Posterior vena cava (tissue), 2 donors: ENCODE measurements around the gene CARMIL3. TPM values are rescaled to one million over a fixed set of nuclear protein-coding genes. Genes with fewer than 3 reads are reported as not detected.
A peak's percentile ranks its signal among the peaks of the same experiment; 100 is the strongest.
"Not testable (repeated sequence)": the region's sequence is repeated elsewhere in the genome, so short reads cannot be mapped to it uniquely, and the experiment has no call there.

Experiments used
- DNase-seq: peaks from one replicate; pipeline ENCODE4 v3.0.0-alpha.2; 2020; ENCODE audit warnings: low spot score
- intact Hi-C, 2 donors: fragments of 100-400 bp; cut with DNase I; formaldehyde crosslinking; loops; one replicate each; pipeline versions ENCODE4 v1.14.1 to v1.14.2; 2022 to 2023
- long read RNA-seq, 2 donors: library from polyadenylated mRNA; unstranded; transcript quantifications; one replicate each; pipeline ENCODE4 v2.0.0, GENCODE V29; 2020 to 2021
- total RNA-seq, 2 donors: library from RNA; stranded (reverse); fragmentation: NEBNext Ultra II Directional; extraction: Animal tissue kit (Norgen Biotek cat#: 25700); gene quantifications; one replicate each; pipeline ENCODE4 v1.2.1, GENCODE V29; 2021
- donor health status: DM: yes; HTN: yes; CAD: no.
- donor health status: DM: yes; HTN: yes; CAD: no.

The CARMIL3 gene
- under 1 TPM; 0.14 to 0.23 TPM for total RNA-seq
- long read RNA-seq, donor 1, result 0 reads
- long read RNA-seq, donor 2, result 0 reads

GRCh38 chr14:24051789-24052655, at the start of gene CARMIL3:
CARMIL3 (plus strand) TSS chr14:24052009; CDS start chr14:24052154, 145 bp downstream.
- intact Hi-C loops, result no loop called here
- DNase-seq, result peak; percentile 88

GRCh38 chr14:24006471-24006816, 45.4 kb upstream of the CARMIL3 start:
- intact Hi-C loops, DNase-seq: not testable (repeated sequence)

- DNase-seq, intact Hi-C loops: not testable (repeated sequence)
Observed at GRCh38 chr14:24006817-24007652, 44.8 kb upstream of the CARMIL3 start.

- intact Hi-C loops, result no loop called here
- DNase-seq, result no peak
Observed at GRCh38 chr14:24011051-24011450, 40.8 kb upstream of the CARMIL3 start.

- intact Hi-C loops, DNase-seq: not testable (repeated sequence)
Observed at GRCh38 chr14:24012726-24013273, 39.0 kb upstream of the CARMIL3 start.

- no peak for DNase-seq
- intact Hi-C loops, result no loop called here
Observed at GRCh38 chr14:24013654-24014514, 37.9 kb upstream of the CARMIL3 start.

GRCh38 chr14:24015745-24016144, 36.1 kb upstream of the CARMIL3 start:
- not testable (repeated sequence) for DNase-seq
- intact Hi-C loops, result loop anchor here in 1 of 2 donors (5.0 kb wide), 1 partner anchor 43 kb away; no protein-coding TSS in a partner anchor

- DNase-seq, result not testable (repeated sequence)
- intact Hi-C loops, result loop anchor here in 1 of 2 donors (5.0 kb wide), 1 partner anchor 47 kb away; no protein-coding TSS in a partner anchor
Observed at GRCh38 chr14:24018978-24019377, 32.8 kb upstream of the CARMIL3 start.

- DNase-seq, result not testable (repeated sequence)
- intact Hi-C loops, result loop anchor here in 1 of 2 donors (5.0 kb wide), 1 partner anchor 48 kb away; no protein-coding TSS in a partner anchor
Observed at GRCh38 chr14:24019944-24020343, 31.9 kb upstream of the CARMIL3 start.

- intact Hi-C loops, DNase-seq: not testable (repeated sequence)
Observed at GRCh38 chr14:24020520-24020919, 31.3 kb upstream of the CARMIL3 start.

- DNase-seq, intact Hi-C loops: not testable (repeated sequence)
Observed at GRCh38 chr14:24024939-24025418, 26.8 kb upstream of the CARMIL3 start.

- intact Hi-C loops, DNase-seq: not testable (repeated sequence)
Observed at GRCh38 chr14:24029687-24030086, 22.1 kb upstream of the CARMIL3 start.

GRCh38 chr14:24031331-24031730, 20.5 kb upstream of the CARMIL3 start:
- intact Hi-C loops, result not testable (repeated sequence)

GRCh38 chr14:24032727-24033418, 18.9 kb upstream of the CARMIL3 start:
- intact Hi-C loops, result no loop called here
- no peak for DNase-seq

More at GRCh38 chr14:24031331-24031730, 20.5 kb upstream of the CARMIL3 start:
- not testable (repeated sequence) for DNase-seq

- DNase-seq, intact Hi-C loops: not testable (repeated sequence)
Observed at GRCh38 chr14:24035769-24036168, 16.0 kb upstream of the CARMIL3 start.

GRCh38 chr14:24036169-24036962, 15.4 kb upstream of the CARMIL3 start:
- intact Hi-C loops, result no loop called here

More at GRCh38 chr14:24036169-24036962, 15.4 kb upstream of the CARMIL3 start:
- DNase-seq, result peak; percentile 91
